Endothelial cell of umbilical vein (primary cell): ENCODE data around the gene RIMBP2.

Experiments
- FOS ChIP-seq: IDR thresholded peaks from 2 replicates; pipeline ENCODE4 v1.6.1; 2011; ENCODE audit warnings: mild to moderate bottlenecking, low read length, moderate library complexity, borderline replicate concordance; ENCODE audit not compliant: insufficient read depth
- TF ChIP-seq, protein P1 (sequence below), 2 donors: IDR thresholded peaks; 1 replicate in 1 of 2; 2 replicates in 1 of 2; pipeline ENCODE4 v1.5.1; 2011; ENCODE audit warnings: low read length in 2 of 2, mild to moderate bottlenecking in 2 of 2, moderate library complexity in 2 of 2, control low read depth in 1 of 2, inconsistent platforms in 1 of 2, low read depth in 1 of 2; ENCODE audit not compliant: insufficient read depth in 1 of 2; ENCODE audit errors: extremely low read depth in 1 of 2

DNA sequence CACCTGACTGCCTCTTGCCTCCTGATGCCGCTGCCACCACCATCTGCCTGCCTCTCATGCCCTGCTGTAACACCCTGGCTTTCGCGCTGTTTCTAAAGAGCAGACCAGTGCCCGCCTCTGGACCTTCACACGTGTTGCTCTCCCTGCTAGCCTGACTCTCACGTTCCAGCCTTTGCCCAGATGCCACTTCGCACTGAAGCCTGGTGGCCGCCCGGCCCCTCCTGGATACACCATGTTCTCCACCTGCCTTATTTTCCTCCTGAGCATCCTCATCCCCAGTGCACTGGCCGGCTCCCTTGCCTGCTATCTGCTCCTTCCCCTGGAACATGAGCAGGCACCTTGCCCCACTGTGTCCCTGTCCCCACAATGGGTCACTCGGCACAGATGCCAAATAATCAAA lies 231.9 kb downstream of the RIMBP2 start:
- TF ChIP-seq, protein P1, sequence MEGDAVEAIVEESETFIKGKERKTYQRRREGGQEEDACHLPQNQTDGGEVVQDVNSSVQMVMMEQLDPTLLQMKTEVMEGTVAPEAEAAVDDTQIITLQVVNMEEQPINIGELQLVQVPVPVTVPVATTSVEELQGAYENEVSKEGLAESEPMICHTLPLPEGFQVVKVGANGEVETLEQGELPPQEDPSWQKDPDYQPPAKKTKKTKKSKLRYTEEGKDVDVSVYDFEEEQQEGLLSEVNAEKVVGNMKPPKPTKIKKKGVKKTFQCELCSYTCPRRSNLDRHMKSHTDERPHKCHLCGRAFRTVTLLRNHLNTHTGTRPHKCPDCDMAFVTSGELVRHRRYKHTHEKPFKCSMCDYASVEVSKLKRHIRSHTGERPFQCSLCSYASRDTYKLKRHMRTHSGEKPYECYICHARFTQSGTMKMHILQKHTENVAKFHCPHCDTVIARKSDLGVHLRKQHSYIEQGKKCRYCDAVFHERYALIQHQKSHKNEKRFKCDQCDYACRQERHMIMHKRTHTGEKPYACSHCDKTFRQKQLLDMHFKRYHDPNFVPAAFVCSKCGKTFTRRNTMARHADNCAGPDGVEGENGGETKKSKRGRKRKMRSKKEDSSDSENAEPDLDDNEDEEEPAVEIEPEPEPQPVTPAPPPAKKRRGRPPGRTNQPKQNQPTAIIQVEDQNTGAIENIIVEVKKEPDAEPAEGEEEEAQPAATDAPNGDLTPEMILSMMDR (IDR thresholded peaks at IDR 0.05; ENCODE audit: extremely low read depth in 1 of 2, insufficient read depth in 1 of 2, low read depth in 1 of 2, low read length in 2 of 2), result no peak
- no peak for TF ChIP-seq FOS
